ENCODE measurements around the gene APBB1IP. TPM values are rescaled to one million over a fixed set of nuclear protein-coding genes. Genes with fewer than 3 reads are reported as not detected.

Gene APBB1IP
- total and polyA plus RNA-seq, 2 of the 8 experiments (the other 6 are each of a cell fraction or from before 2014, with no cell fraction given) = 0.05 TPM; not detected in 1

GRCh38 chr10:26445411-26446031, 7.4 kb downstream of the APBB1IP start (continued):
- TF ChIP-seq EGR1 (IDR thresholded peaks at IDR 0.05; ENCODE audit: borderline replicate concordance, low read depth, low read length) (no peak), SUZ12 (IDR thresholded peaks at IDR 0.05; ENCODE audit: low read length) (no peak), RFX5 (IDR thresholded peaks at IDR 0.05; ENCODE audit: borderline replicate concordance, low read depth, low read length) (no peak), POLR2A (IDR thresholded peaks at IDR 0.05; ENCODE audit: control extremely low read depth in 1 of 2, low read depth in 2 of 2, low read length in 2 of 2) (no peak)

Data from H1 (cell line).